HG03095 (cell line): ENCODE data around the gene GNG7.
A peak's percentile ranks its signal among the peaks of the same experiment; 100 is the strongest.
"Not testable (repeated sequence)": the region's sequence is repeated elsewhere in the genome, so short reads cannot be mapped to it uniquely, and the experiment has no call there.

Source experiments
- ATAC-seq: cut with Tn5 transposase; IDR thresholded peaks from one replicate; pipeline ENCODE4 v1.9.1; 2021; ENCODE audit warnings: moderate library complexity; ENCODE audit not compliant: unreplicated experiment

GNG7 gene

GRCh38 chr19:2476451-2477140 lies 225.9 kb downstream of the GNG7 start:
- peak; percentile 1 for ATAC-seq

- peak; percentile 36 for ATAC-seq
Measured at GRCh38 chr19:2475702-2476450, 226.6 kb downstream of the GNG7 start, which contains the start of gene GADD45B. Gene GADD45B, plus strand, starts transcription at chr19:2476127. Its CDS starts 232 bp downstream, at chr19:2476359.

GRCh38 chr19:2475018-2475701 lies 227.3 kb downstream of the GNG7 start:
- ATAC-seq = no peak

GRCh38 chr19:2474232-2475017 lies 228.1 kb downstream of the GNG7 start:
- no peak for ATAC-seq

GRCh38 chr19:2469915-2470200 lies 232.6 kb downstream of the GNG7 start:
- ATAC-seq = not testable (repeated sequence)

GRCh38 chr19:2469102-2469914 lies 233.2 kb downstream of the GNG7 start:
- ATAC-seq = no peak

GRCh38 chr19:2468596-2468995 lies 233.9 kb downstream of the GNG7 start:
- ATAC-seq = no peak

- no peak for ATAC-seq
Measured at GRCh38 chr19:2464389-2464788, 238.1 kb downstream of the GNG7 start.

- ATAC-seq = not testable (repeated sequence)
Measured at GRCh38 chr19:2463694-2464093, 238.8 kb downstream of the GNG7 start.

- ATAC-seq = no peak
Measured at GRCh38 chr19:2462635-2463421, 239.7 kb downstream of the GNG7 start.

GRCh38 chr19:2461751-2462634 lies 240.5 kb downstream of the GNG7 start:
- no peak for ATAC-seq
